IMR-90 (cell line): Measurements from ENCODE around the gene TBC1D32. TPM values are rescaled to one million over a fixed set of nuclear protein-coding genes. Genes with fewer than 3 reads are reported as not detected.

Experiments
- ATAC-seq: fragments of 200-7000 bp; cut with Tn5 transposase; 2 replicates; pipeline ENCODE4 v1.9.1; 2020; ENCODE audit warnings: low read depth, mild to moderate bottlenecking, moderate library complexity
- BruUV-seq: library from RNA; stranded (reverse); fragments of 400-500 nt; replicated peaks from 2 replicates; lab custom pipeline; 2021; lab: Mats Ljungman, UMichigan
- CTCF ChIA-PET: fragments of 300-600 bp; formaldehyde crosslinking; extraction: SDS; loops from one replicate; lab custom pipeline; 2021; ENCODE audit warnings: antibody characterized with exemption; lab: Yijun Ruan, JAX
- POLR2A ChIA-PET: fragments of 300-600 bp; sonication (Branson Sonifier 250); formaldehyde crosslinking; loops from one replicate; lab custom pipeline; 2022; ENCODE audit warnings: antibody characterized with exemption; ENCODE audit not compliant: unreplicated experiment; lab: Charles Lee
- DNase-seq: peaks from one replicate; pipeline ENCODE4 v3.0.0; 2013
- H2AFZ ChIP-seq: replicated peaks from 2 replicates; pipeline ENCODE3; 2013; ENCODE audit warnings: low read length, mild to moderate bottlenecking; ENCODE audit not compliant: poor library complexity
- H2AK5ac ChIP-seq: 2 replicates; pipeline ENCODE4 v1.6.1; 2013; ENCODE audit warnings: low read depth, low read length, inconsistent platforms
- H2AK9ac ChIP-seq: replicated peaks from 2 replicates; pipeline ENCODE3; 2013; ENCODE audit warnings: mild to moderate bottlenecking, low read depth, low read length, moderate library complexity; ENCODE audit not compliant: poor library complexity
- H2BK120ac ChIP-seq: 2 replicates; pipeline ENCODE4 v1.6.1; 2013; ENCODE audit warnings: low read depth, low read length, inconsistent platforms
- H2BK15ac ChIP-seq: 3 replicates; pipeline ENCODE4 v1.6.1; 2013; ENCODE audit warnings: low read depth, low read length, inconsistent platforms
- H2BK20ac ChIP-seq: 2 replicates; pipeline ENCODE4 v1.6.1; 2013; ENCODE audit warnings: low read depth, mild to moderate bottlenecking, inconsistent platforms, low read length, moderate library complexity
- H2BK5ac ChIP-seq: 2 replicates; pipeline ENCODE4 v1.6.1; 2013; ENCODE audit warnings: mild to moderate bottlenecking, low read depth, low read length, inconsistent platforms; ENCODE audit not compliant: poor library complexity, severe bottlenecking
- H3K14ac ChIP-seq: replicated peaks from 2 replicates; pipeline ENCODE4 v1.6.1; 2013; ENCODE audit warnings: low read depth, low read length, inconsistent platforms
- H3K18ac ChIP-seq: 2 replicates; pipeline ENCODE4 v1.6.1; 2013; ENCODE audit warnings: low read depth, low read length, control low read depth
- H3K23ac ChIP-seq: 2 replicates; pipeline ENCODE4 v1.6.1; 2013; ENCODE audit warnings: low read depth, low read length, inconsistent platforms
- H3K27ac ChIP-seq: 2 replicates; pipeline ENCODE4 v1.5.1; 2013; ENCODE audit warnings: mild to moderate bottlenecking, control low read depth, low read length; ENCODE audit not compliant: insufficient read depth
- H3K27me3 ChIP-seq: 2 replicates; pipeline ENCODE4 v1.6.1; 2013; ENCODE audit warnings: low read length; ENCODE audit not compliant: control insufficient read depth, insufficient read depth
- H3K36me3 ChIP-seq: 2 replicates; pipeline ENCODE4 v1.6.1; 2013; ENCODE audit warnings: low read length, mixed read lengths; ENCODE audit not compliant: control insufficient read depth, insufficient read depth
- H3K4ac ChIP-seq: 2 replicates; pipeline ENCODE4 v1.6.1; 2013; ENCODE audit warnings: low read depth, low read length, inconsistent platforms
- H3K4me1 ChIP-seq: 2 replicates; pipeline ENCODE4 v1.6.1; 2013; ENCODE audit warnings: low read length, mixed read lengths; ENCODE audit not compliant: control insufficient read depth, insufficient read depth
- H3K4me2 ChIP-seq: 2 replicates; pipeline ENCODE4 v1.6.1; 2013; ENCODE audit warnings: low read depth, mild to moderate bottlenecking, control low read depth, low read length, moderate library complexity
- H3K4me3 ChIP-seq: 2 replicates; pipeline ENCODE4 v1.5.1; 2013; ENCODE audit warnings: low read depth, mild to moderate bottlenecking, control low read depth, low read length, moderate library complexity; ENCODE audit not compliant: insufficient read depth
- H3K56ac ChIP-seq: 2 replicates; pipeline ENCODE4 v1.6.1; 2013; ENCODE audit warnings: low read length, inconsistent platforms; ENCODE audit not compliant: insufficient read depth; ENCODE audit errors: extremely low read depth
- H3K79me1 ChIP-seq, 2 experiments: 2 replicates each; pipeline ENCODE4 v1.6.1; 2013; ENCODE audit warnings: low read length in 2 of 2, inconsistent platforms in 1 of 2, low read depth in 1 of 2
- H3K9ac ChIP-seq: 2 replicates; pipeline ENCODE4 v1.6.1; 2013; ENCODE audit warnings: low read depth, low read length, control low read depth
- H3K9me1 ChIP-seq: 2 replicates; pipeline ENCODE4 v1.6.1; 2013; ENCODE audit warnings: low read length, inconsistent platforms; ENCODE audit not compliant: insufficient read depth
- H3K9me3 ChIP-seq: 2 replicates; pipeline ENCODE4 v1.6.1; 2013; ENCODE audit warnings: low read length; ENCODE audit not compliant: control insufficient read depth, insufficient read depth
- H4K20me1 ChIP-seq: 2 replicates; pipeline ENCODE4 v1.6.1; 2013; ENCODE audit warnings: low read length, inconsistent platforms; ENCODE audit not compliant: insufficient read depth
- H4K5ac ChIP-seq: 2 replicates; pipeline ENCODE4 v1.6.1; 2013; ENCODE audit warnings: mild to moderate bottlenecking, low read depth, low read length, control low read depth
- H4K8ac ChIP-seq, 2 experiments: 2 replicates each; pipeline ENCODE4 v1.6.1; 2013; ENCODE audit warnings: low read depth in 2 of 2, low read length in 2 of 2, control low read depth in 1 of 2, inconsistent platforms in 1 of 2
- H4K91ac ChIP-seq: 2 replicates; pipeline ENCODE4 v1.6.1; 2013; ENCODE audit warnings: low read depth, low read length, inconsistent platforms; ENCODE audit not compliant: insufficient read depth
- BHLHE40 ChIP-seq: fragments of 150-350 bp; IDR thresholded peaks from 2 replicates; pipeline ENCODE4 v1.6.1; 2016; ENCODE audit warnings: mild to moderate bottlenecking, low read depth, low read length
- CEBPB ChIP-seq: IDR thresholded peaks from 2 replicates; pipeline ENCODE4 v1.6.1; 2012; ENCODE audit warnings: low read depth, low read length, improper control_type of control experiment
- CHD1 ChIP-seq: IDR thresholded peaks from 2 replicates; pipeline ENCODE4 v1.6.1; 2012; ENCODE audit warnings: low read depth, low read length, improper control_type of control experiment
- FOS ChIP-seq: fragments of 150-350 bp; IDR thresholded peaks from 2 replicates; pipeline ENCODE4 v1.6.1; 2016; ENCODE audit warnings: low read depth, low read length
- MAZ ChIP-seq: IDR thresholded peaks from 2 replicates; pipeline ENCODE4 v1.6.1; 2012; ENCODE audit warnings: low read depth, mild to moderate bottlenecking, low read length, improper control_type of control experiment, moderate library complexity, borderline replicate concordance
- MXI1 ChIP-seq: IDR thresholded peaks from 2 replicates; pipeline ENCODE4 v1.6.1; 2012; ENCODE audit warnings: low read depth, mild to moderate bottlenecking, low read length, moderate library complexity, borderline replicate concordance
- NFE2L2 ChIP-seq: fragments of 150-350 bp; IDR thresholded peaks from 2 replicates; pipeline ENCODE4 v1.6.1; 2016; ENCODE audit warnings: low read depth, mild to moderate bottlenecking, low read length
- POLR2A ChIP-seq: IDR thresholded peaks from 2 replicates; pipeline ENCODE4 v1.6.1; 2012; ENCODE audit warnings: mild to moderate bottlenecking, low read depth, low read length
- RAD21 ChIP-seq: IDR thresholded peaks from 2 replicates; pipeline ENCODE4 v1.6.1; 2012; ENCODE audit warnings: low read length, improper control_type of control experiment
- RCOR1 ChIP-seq: IDR thresholded peaks from 2 replicates; pipeline ENCODE4 v1.6.1; 2012; ENCODE audit warnings: mild to moderate bottlenecking, low read length, improper control_type of control experiment; ENCODE audit not compliant: insufficient replicate concordance
- RFX5 ChIP-seq: IDR thresholded peaks from 2 replicates; pipeline ENCODE4 v1.8.0; 2012; ENCODE audit warnings: low read depth, mild to moderate bottlenecking, low read length, moderate library complexity
- SMC3 ChIP-seq: fragments of 150-350 bp; IDR thresholded peaks from 2 replicates; pipeline ENCODE4 v1.6.1; 2016; ENCODE audit warnings: low read depth, mild to moderate bottlenecking, antibody characterized with exemption, low read length, moderate library complexity
- WGBS, 2 experiments: methylation state at CpG; one replicate each; pipeline versions ENCODE4 v1.1.5 to v1.1.7; 2013; ENCODE audit warnings: missing lambda C conversion rate in 2 of 2; ENCODE audit not compliant: insufficient read length in 1 of 2; ENCODE audit errors: extremely low coverage in 2 of 2; 5-methylcytosine and 5-hydroxymethylcytosine counted together
- dilution Hi-C: fragments of 300-500 bp; cut with HindIII; formaldehyde crosslinking; loops from one replicate; pipeline ENCODE4 v1.14.3; 2018; ENCODE audit warnings: low sequenced_read_pairs; ENCODE audit not compliant: unreplicated experiment
- in situ Hi-C: fragments of 300-500 bp; cut with MboI; formaldehyde crosslinking; loops from 3 replicates; pipeline ENCODE4 v1.14.3; 2019; ENCODE audit warnings: low sequenced_read_pairs, inconsistent platforms, mixed read lengths
- intact Hi-C: fragments of 100-400 bp; cut with micrococcal nuclease; formaldehyde crosslinking; loops from 2 replicates; pipeline ENCODE4 v1.10.0; 2022
- polyA plus RNA-seq, 3 experiments: library from polyadenylated mRNA; depleted of rRNA; stranded (reverse); fragments of >200 nt; gene quantifications; 2 replicates each; pipeline ENCODE4 v1.2.3, GENCODE V29; 2012; ENCODE audit warnings: low replicate concordance in 1 of 3
- total RNA-seq: library from RNA; depleted of rRNA; stranded (reverse); fragments of >200 nt; gene quantifications from 2 replicates; pipeline ENCODE4 v1.2.3, GENCODE V29; 2012
- TF ChIP-seq, protein P1 (sequence below): fragments of 150-350 bp; IDR thresholded peaks from 2 replicates; pipeline ENCODE4 v1.6.1; 2017; ENCODE audit warnings: mild to moderate bottlenecking, antibody characterized with exemption, low read length, low read depth
- TF ChIP-seq, protein P2 (sequence below): conservative IDR thresholded peaks from 2 replicates; pipeline ENCODE4 v1.5.1; 2012; ENCODE audit warnings: mild to moderate bottlenecking, low read depth, low read length, improper control_type of control experiment
- TF ChIP-seq, protein P3 (sequence below): fragments of 150-350 bp; IDR thresholded peaks from 2 replicates; pipeline ENCODE4 v1.6.1; 2016; ENCODE audit warnings: low read depth, mild to moderate bottlenecking, low read length, moderate library complexity, borderline replicate concordance

Gene TBC1D32
- total and polyA plus RNA-seq, 2 of the 4 experiments (the other 2 are of a cell fraction) = 3.0 to 7.2 TPM

DNA sequence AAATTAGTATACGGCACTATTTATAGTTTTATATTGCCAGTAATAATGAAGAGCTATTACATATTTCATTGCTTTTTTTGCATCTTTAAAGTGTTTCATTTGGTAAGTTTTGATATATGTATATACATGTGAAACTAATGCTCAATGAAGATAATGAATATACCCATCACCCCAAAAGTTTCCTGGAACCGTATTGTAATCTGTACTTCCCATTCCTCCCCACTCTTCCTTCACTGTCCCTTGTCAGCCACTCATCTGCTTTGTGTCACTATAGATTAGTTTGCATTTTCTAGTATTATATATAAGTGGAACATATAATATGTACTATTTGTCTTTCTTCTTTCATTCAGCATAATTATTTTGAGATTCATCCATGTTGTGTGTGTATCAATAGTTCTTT, 10.3 kb upstream of the TBC1D32 start:
- H2BK15ac ChIP-seq = no peak overlapping the region
- no peak overlapping the region for H3K4ac ChIP-seq
- H2BK120ac ChIP-seq = no peak overlapping the region
- CTCF ChIA-PET = no interaction called here
- intact Hi-C loops (no loop called here), in situ Hi-C loops (no loop called here), dilution Hi-C loops (no loop called here)
- H3K27ac ChIP-seq = no peak overlapping the region
- no peaks in the 10 kb centered on the region for H3K9me3 ChIP-seq
- DNase-seq = no peak
- H2AK9ac ChIP-seq = no peak overlapping the region
- no peak overlapping the region for H4K5ac ChIP-seq
- H3K14ac ChIP-seq = no peak overlapping the region
- H3K4me2 ChIP-seq = no peak overlapping the region
- peaks cover 3% of the 10 kb centered on the region for H3K27me3 ChIP-seq
- no peak overlapping the region for H3K23ac ChIP-seq
- no peak overlapping the region for H4K91ac ChIP-seq
- no peak overlapping the region for H3K18ac ChIP-seq
- H3K4me3 ChIP-seq = no peak overlapping the region
- no peak overlapping the region for H4K8ac ChIP-seq
- H3K56ac ChIP-seq = no peak overlapping the region
- no peak overlapping the region for H2BK5ac ChIP-seq
- POLR2A ChIA-PET = no interaction called here
- WGBS, 2 experiments = no CpG with 5 or more reads among the region's 2 CpGs
- no peak overlapping the region for H2BK20ac ChIP-seq
- BruUV-seq = no TSS peak
- no peaks in the 10 kb centered on the region for H3K9me1 ChIP-seq
- no peaks in the 10 kb centered on the region for H3K36me3 ChIP-seq
- H3K79me1 ChIP-seq = no peaks in the 10 kb centered on the region
- no peak for ATAC-seq
- no peak overlapping the region for H2AFZ ChIP-seq
- no peak overlapping the region for H2AK5ac ChIP-seq
- H3K9ac ChIP-seq = no peak overlapping the region
- H3K4me1 ChIP-seq = no peaks in the 10 kb centered on the region
- no peak for TF ChIP-seq CHD1
- TF ChIP-seq, protein P1, sequence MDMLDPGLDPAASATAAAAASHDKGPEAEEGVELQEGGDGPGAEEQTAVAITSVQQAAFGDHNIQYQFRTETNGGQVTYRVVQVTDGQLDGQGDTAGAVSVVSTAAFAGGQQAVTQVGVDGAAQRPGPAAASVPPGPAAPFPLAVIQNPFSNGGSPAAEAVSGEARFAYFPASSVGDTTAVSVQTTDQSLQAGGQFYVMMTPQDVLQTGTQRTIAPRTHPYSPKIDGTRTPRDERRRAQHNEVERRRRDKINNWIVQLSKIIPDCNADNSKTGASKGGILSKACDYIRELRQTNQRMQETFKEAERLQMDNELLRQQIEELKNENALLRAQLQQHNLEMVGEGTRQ = no peak
- no peak for TF ChIP-seq POLR2A
- TF ChIP-seq MAZ = no peak
- TF ChIP-seq CEBPB = no peak
- TF ChIP-seq NFE2L2 = no peak
- TF ChIP-seq, protein P2, sequence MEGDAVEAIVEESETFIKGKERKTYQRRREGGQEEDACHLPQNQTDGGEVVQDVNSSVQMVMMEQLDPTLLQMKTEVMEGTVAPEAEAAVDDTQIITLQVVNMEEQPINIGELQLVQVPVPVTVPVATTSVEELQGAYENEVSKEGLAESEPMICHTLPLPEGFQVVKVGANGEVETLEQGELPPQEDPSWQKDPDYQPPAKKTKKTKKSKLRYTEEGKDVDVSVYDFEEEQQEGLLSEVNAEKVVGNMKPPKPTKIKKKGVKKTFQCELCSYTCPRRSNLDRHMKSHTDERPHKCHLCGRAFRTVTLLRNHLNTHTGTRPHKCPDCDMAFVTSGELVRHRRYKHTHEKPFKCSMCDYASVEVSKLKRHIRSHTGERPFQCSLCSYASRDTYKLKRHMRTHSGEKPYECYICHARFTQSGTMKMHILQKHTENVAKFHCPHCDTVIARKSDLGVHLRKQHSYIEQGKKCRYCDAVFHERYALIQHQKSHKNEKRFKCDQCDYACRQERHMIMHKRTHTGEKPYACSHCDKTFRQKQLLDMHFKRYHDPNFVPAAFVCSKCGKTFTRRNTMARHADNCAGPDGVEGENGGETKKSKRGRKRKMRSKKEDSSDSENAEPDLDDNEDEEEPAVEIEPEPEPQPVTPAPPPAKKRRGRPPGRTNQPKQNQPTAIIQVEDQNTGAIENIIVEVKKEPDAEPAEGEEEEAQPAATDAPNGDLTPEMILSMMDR = no peak
- no peak for TF ChIP-seq FOS
- no peak for TF ChIP-seq BHLHE40
- TF ChIP-seq SMC3 = no peak
- no peak for TF ChIP-seq RCOR1
- TF ChIP-seq RFX5 = no peak
- TF ChIP-seq, protein P3, sequence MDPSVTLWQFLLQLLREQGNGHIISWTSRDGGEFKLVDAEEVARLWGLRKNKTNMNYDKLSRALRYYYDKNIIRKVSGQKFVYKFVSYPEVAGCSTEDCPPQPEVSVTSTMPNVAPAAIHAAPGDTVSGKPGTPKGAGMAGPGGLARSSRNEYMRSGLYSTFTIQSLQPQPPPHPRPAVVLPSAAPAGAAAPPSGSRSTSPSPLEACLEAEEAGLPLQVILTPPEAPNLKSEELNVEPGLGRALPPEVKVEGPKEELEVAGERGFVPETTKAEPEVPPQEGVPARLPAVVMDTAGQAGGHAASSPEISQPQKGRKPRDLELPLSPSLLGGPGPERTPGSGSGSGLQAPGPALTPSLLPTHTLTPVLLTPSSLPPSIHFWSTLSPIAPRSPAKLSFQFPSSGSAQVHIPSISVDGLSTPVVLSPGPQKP = no peak
- no peak for TF ChIP-seq MXI1
- TF ChIP-seq RAD21 = no peak
- H4K20me1 ChIP-seq = no peaks in the 10 kb centered on the region
